A673 (cell line): ENCODE results near the gene MYO1D. TPM values are rescaled to one million over a fixed set of nuclear protein-coding genes. Genes with fewer than 3 reads are reported as not detected.

Source experiments
- BruUV-seq: library from RNA; stranded (reverse); fragments of 400-500 nt; replicated peaks from 2 replicates; lab custom pipeline; 2021; lab: Mats Ljungman, UMichigan
- CTCF ChIA-PET: fragments of 300-600 bp; sonication (Branson Sonifier 250); formaldehyde crosslinking; loops from one replicate; lab custom pipeline; 2022; ENCODE audit warnings: antibody characterized with exemption; lab: Charles Lee
- POLR2A ChIA-PET: fragments of 300-600 bp; sonication (Branson Sonifier 250); formaldehyde crosslinking; loops from one replicate; lab custom pipeline; 2022; ENCODE audit warnings: antibody characterized with exemption; ENCODE audit not compliant: low non-redundant PET; lab: Charles Lee
- DNase-seq: peaks from one replicate; pipeline ENCODE4 v3.0.0-alpha.2; 2015; ENCODE audit warnings: low spot score
- H3K27ac ChIP-seq: fragments of 200-600 bp; sonication (generic); 2 replicates; pipeline ENCODE4 v1.5.1; 2016; ENCODE audit warnings: mixed run types, low read depth, mild to moderate bottlenecking, mixed read lengths, antibody characterized with exemption, low read length; ENCODE audit not compliant: poor library complexity, severe bottlenecking
- H3K27me3 ChIP-seq: fragments of 200-600 bp; sonication (generic); replicated peaks from 2 replicates; pipeline ENCODE4 v1.6.1; 2017; ENCODE audit warnings: mixed run types, low read depth, mild to moderate bottlenecking, mixed read lengths, antibody characterized with exemption, low read length; ENCODE audit not compliant: insufficient read depth, poor library complexity
- H3K36me3 ChIP-seq: fragments of 200-600 bp; sonication (generic); 2 replicates; pipeline ENCODE4 v1.6.1; 2016; ENCODE audit warnings: mixed run types, mild to moderate bottlenecking, mixed read lengths, antibody characterized with exemption, low read length; ENCODE audit not compliant: insufficient read depth, poor library complexity, severe bottlenecking
- H3K4me1 ChIP-seq: fragments of 200-600 bp; sonication (generic); 2 replicates; pipeline ENCODE4 v1.6.1; 2017; ENCODE audit warnings: mixed run types, mild to moderate bottlenecking, mixed read lengths, antibody characterized with exemption, low read length; ENCODE audit not compliant: insufficient read depth, poor library complexity, severe bottlenecking
- H3K4me3 ChIP-seq: fragments of 200-600 bp; sonication (generic); 2 replicates; pipeline ENCODE4 v1.5.1; 2016; ENCODE audit warnings: low read depth, mixed run types, mild to moderate bottlenecking, mixed read lengths, low read length; ENCODE audit not compliant: poor library complexity, severe bottlenecking
- H3K9me3 ChIP-seq: fragments of 200-600 bp; sonication (generic); 2 replicates; pipeline ENCODE4 v1.6.1; 2016; ENCODE audit warnings: mixed run types, low read depth, mild to moderate bottlenecking, mixed read lengths, antibody characterized with exemption, low read length; ENCODE audit not compliant: poor library complexity, severe bottlenecking
- EZH2 ChIP-seq: fragments of 200-600 bp; sonication (generic); IDR thresholded peaks from 2 replicates; pipeline ENCODE4 v1.6.1; 2017; ENCODE audit warnings: borderline replicate concordance, low read depth, mild to moderate bottlenecking, mixed read lengths, antibody characterized with exemption, low read length; ENCODE audit not compliant: poor library complexity, severe bottlenecking
- intact Hi-C: fragments of 100-400 bp; cut with micrococcal nuclease; formaldehyde crosslinking; loops from one replicate; pipeline ENCODE4 v1.10.0; 2022; ENCODE audit not compliant: unreplicated experiment
- total RNA-seq: library from RNA; stranded (reverse); gene quantifications from 2 replicates; pipeline ENCODE4 v1.2.3, GENCODE V29; 2021
- TF ChIP-seq, protein P1 (sequence below): fragments of 300-800, 200-600 bp; sonication (generic); conservative IDR thresholded peaks from 2 replicates; pipeline ENCODE4 v1.5.1; 2017; ENCODE audit warnings: low read depth, mild to moderate bottlenecking, antibody characterized with exemption, low read length, moderate library complexity, mixed read lengths

MYO1D gene
- total RNA-seq, 1 experiment from 2014 or later, result 10.4 TPM

DNA sequence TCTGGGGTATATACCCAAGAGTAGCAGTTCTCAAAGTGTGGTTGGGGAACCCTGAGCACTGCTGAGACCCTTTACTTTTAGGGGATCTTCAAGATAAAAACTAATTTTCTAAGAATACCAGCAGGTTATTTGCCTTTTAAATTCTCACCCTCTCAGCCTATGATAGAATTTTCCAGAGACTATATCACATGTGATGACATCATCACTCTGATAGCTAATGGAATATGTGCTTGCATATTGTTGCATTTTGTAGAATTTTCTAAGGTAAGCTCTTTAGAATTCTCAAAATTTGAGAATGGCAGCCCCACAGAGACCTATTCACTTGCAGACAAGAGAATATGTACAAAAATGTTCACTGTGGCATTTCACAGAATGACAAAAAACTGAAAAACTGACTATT is 181.1 kb downstream of the MYO1D start:
- TF ChIP-seq, protein P1, sequence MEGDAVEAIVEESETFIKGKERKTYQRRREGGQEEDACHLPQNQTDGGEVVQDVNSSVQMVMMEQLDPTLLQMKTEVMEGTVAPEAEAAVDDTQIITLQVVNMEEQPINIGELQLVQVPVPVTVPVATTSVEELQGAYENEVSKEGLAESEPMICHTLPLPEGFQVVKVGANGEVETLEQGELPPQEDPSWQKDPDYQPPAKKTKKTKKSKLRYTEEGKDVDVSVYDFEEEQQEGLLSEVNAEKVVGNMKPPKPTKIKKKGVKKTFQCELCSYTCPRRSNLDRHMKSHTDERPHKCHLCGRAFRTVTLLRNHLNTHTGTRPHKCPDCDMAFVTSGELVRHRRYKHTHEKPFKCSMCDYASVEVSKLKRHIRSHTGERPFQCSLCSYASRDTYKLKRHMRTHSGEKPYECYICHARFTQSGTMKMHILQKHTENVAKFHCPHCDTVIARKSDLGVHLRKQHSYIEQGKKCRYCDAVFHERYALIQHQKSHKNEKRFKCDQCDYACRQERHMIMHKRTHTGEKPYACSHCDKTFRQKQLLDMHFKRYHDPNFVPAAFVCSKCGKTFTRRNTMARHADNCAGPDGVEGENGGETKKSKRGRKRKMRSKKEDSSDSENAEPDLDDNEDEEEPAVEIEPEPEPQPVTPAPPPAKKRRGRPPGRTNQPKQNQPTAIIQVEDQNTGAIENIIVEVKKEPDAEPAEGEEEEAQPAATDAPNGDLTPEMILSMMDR, result no peak
- TF ChIP-seq EZH2, result no peak
- Histone ChIP-seq H3K36me3 (no peaks in the 10 kb centered on the region), H3K9me3 (no peaks in the 10 kb centered on the region), H3K27ac (no peak overlapping the region), H3K27me3 (no peaks in the 10 kb centered on the region), H3K4me3 (no peak overlapping the region), H3K4me1 (no peaks in the 10 kb centered on the region)
- intact Hi-C loops, result no loop called here
- POLR2A ChIA-PET, result no interaction called here
- no TSS peak for BruUV-seq
- no peak for DNase-seq
- CTCF ChIA-PET, result no interaction called here

DNA sequence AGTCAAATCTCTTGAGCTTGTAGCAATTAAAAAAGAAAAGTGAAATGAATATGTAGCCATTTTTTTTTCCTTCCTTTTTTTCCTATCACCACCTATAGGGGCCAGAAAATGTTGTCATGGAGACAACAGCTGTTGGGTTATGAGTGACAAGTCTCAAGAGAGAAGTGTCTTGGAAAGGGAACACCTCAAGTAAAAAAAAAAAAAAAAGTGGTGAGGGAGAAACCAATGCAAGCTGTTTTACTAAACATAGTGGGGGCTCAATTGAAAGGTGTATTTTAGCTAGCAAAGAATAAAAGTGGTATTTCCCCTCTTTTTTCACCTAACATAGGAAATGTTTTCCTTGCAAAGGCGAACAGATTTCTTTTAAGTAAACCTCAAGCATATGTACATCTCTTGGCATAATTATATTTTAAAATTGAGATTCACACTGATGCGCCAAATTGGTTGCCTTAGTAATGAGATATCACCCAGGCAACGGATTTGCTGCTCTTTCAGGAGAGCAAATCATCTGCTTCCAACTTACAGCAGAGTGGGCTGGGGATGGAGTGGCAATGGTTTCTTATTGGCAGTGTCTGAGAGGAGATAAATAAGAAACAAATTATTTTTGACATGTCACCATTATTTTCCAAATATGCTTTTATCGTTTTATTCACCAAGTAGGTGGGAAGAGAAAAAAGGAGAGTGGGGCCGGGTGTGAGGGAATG is 183.6 kb downstream of the MYO1D start:
- no peak for DNase-seq
- TF ChIP-seq, protein P1, result no peak
- no peak for TF ChIP-seq EZH2
- POLR2A ChIA-PET, result no interaction called here
- intact Hi-C loops, result no loop called here
- BruUV-seq, result no TSS peak
- Histone ChIP-seq H3K9me3 (no peaks in the 10 kb centered on the region), H3K4me3 (no peak overlapping the region), H3K27ac (no peak overlapping the region), H3K36me3 (no peaks in the 10 kb centered on the region), H3K27me3 (no peaks in the 10 kb centered on the region), H3K4me1 (no peaks in the 10 kb centered on the region)
- CTCF ChIA-PET, result no interaction called here

- H3K27me3 ChIP-seq, result no peaks in the 10 kb centered on the region
- DNase-seq, result no peak
- intact Hi-C loops, result no loop called here
- no peak overlapping the region for H3K27ac ChIP-seq
- CTCF ChIA-PET, result no interaction called here
- H3K4me1 ChIP-seq, result no peaks in the 10 kb centered on the region
- no TSS peak for BruUV-seq
- H3K36me3 ChIP-seq, result no peaks in the 10 kb centered on the region
- no peaks in the 10 kb centered on the region for H3K9me3 ChIP-seq
- TF ChIP-seq, protein P1, result no peak
- TF ChIP-seq EZH2, result no peak
- POLR2A ChIA-PET, result no interaction called here
- no peak overlapping the region for H3K4me3 ChIP-seq
Measured at GRCh38 chr17:32692179-32692578, 184.7 kb downstream of the MYO1D start.
